GM21786 (cell line): ENCODE measurements around the gene SCRN3.
A peak's percentile ranks its signal among the peaks of the same experiment; 100 is the strongest.
"Not testable (repeated sequence)": the region's sequence is repeated elsewhere in the genome, so short reads cannot be mapped to it uniquely, and the experiment has no call there.

Source experiments
- ATAC-seq: cut with Tn5 transposase; IDR thresholded peaks from one replicate; pipeline ENCODE4 v1.9.1; 2021; ENCODE audit not compliant: unreplicated experiment

SCRN3 gene, protein sequence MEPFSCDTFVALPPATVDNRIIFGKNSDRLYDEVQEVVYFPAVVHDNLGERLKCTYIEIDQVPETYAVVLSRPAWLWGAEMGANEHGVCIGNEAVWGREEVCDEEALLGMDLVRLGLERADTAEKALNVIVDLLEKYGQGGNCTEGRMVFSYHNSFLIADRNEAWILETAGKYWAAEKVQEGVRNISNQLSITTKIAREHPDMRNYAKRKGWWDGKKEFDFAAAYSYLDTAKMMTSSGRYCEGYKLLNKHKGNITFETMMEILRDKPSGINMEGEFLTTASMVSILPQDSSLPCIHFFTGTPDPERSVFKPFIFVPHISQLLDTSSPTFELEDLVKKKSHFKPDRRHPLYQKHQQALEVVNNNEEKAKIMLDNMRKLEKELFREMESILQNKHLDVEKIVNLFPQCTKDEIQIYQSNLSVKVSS

DNA sequence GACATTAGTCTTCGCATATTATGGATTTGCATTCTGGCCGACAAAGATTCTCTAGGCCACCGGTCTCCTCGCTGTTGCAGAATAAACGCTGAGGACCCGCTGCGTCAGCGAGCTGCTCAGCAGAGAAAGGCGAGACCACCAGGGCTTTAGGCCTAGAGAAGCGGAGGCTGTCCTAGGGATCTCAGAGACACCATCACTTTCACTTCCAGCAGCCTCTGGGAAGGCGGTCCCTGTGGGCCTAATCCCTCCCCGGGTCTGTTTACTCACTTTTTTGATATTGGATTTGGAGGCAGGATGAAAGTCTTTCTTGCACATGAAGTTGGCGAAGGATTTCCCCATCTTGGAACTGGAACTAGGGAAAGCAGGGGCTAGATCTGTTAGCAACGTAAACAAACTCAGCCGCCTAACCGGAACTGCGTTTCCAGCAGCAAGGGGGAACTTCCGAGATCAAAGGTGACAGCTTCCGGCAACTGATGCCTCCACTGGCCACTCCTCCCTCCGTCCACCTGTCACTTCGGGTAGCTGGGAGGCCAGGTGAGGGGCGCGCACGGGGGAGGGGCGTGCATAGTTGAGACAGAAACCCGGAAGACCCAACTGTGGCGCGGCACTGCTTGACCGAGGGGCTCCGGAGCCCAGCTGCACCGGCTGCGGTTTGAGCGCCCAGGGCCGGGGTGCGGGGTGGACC is at the start of gene SCRN3:
TSS of gene SCRN3 (plus strand) at position 447 of the 685 bp plus-strand sequence. CDS start 2,554 bp downstream, outside the sequence.
- ATAC-seq = peak; percentile 97

DNA sequence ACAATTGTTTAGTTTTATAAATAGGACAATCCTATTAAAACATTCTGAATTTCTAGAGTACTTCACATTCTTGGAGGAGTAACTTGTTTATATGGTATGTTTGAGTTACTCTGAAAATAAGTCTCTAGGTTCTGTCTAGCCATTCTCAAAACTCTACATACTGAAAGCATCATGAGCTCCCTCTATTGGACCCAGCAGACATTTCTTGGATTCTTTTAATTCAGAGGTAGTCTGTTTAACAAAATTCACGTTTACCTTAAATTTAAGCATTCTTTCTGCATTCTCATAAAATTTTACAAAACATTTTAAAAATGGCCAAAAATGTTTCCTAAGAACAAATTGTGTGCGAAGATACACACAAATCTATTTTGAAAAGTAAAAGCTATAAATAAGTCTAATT is 45.5 kb upstream of the SCRN3 start:
- ATAC-seq = no peak

DNA sequence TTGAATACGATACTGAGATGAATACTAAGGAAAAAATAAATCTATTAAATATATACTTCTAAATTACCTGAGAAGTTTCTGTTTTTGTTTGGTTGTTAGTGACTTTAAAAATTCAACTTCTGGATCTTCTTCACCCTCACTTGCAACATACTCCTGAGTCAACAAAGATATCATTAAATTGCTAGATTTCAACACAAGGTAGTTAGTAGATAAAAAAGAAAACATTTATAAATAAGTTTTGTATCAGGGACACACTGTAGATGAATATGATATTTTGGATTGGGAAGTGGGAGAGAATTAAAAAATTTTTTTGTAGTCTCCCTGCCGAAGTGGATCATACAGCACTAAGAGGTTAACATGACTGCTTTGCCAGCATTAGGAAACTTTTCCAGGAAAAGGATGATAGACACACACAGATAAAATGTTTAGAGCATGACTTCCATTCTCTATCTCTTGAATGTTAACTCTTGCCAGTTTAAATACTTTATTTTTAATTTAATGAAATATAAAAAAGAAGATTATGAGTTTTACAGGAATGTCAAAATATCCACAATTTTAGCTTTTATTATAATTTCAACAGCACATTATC is 44.8 kb upstream of the SCRN3 start:
- ATAC-seq = no peak

DNA sequence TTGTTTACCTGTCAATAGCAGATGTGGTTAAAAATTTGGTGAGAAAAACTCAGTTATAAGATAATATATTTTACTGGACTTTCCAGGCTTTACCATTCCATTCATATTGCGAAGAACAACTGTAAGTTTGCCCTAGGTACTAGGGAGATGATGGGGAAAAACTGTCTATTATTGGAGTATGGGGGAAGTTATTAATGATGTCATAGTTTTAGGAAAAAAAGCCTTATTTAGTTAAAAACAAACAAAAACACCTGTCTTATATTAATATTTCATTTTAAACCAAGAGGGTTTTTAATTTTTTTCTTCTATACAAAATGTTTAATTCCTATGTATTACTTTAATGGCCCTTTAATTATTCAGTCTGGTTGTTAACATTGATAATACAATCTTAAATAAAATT is 42.5 kb upstream of the SCRN3 start:
- ATAC-seq = no peak

DNA sequence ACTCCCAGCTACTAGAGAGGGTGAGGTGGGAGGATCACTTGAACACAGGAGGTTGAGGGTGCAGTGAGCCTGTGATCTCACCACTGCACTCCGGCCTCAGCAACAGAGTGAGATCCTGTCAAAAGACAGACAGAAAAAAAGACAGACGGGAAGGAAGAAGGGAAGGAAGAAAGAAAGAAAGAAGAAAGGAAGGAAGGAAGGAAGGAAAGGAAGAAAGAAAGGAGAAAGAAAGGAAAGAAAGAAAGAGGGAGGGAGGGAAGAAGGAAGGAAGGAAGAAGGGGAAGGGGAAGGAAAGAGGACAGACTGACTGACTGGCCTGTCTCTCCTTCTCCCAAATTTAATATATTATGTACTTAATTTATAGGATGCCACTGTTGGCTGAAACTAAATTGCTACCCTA is 39.2 kb upstream of the SCRN3 start:
- ATAC-seq = no peak

DNA sequence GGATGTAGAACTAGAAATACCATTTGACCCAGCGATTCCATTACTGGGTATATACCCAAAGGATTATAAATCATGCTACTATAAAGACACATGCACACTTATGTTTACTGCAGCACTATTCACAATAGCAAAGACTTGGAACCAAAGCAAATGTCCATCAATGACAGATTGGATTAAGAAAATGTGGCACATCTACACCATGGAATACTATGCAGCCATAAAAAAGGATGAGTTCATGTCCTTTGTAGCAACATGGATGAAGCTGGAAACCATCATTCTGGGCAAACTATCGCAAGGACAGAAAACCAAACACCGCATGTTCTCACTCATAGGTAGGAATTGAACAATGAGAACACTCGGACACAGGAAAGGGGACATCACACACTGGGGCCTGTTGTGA is 35.9 kb upstream of the SCRN3 start:
- not testable (repeated sequence) for ATAC-seq

DNA sequence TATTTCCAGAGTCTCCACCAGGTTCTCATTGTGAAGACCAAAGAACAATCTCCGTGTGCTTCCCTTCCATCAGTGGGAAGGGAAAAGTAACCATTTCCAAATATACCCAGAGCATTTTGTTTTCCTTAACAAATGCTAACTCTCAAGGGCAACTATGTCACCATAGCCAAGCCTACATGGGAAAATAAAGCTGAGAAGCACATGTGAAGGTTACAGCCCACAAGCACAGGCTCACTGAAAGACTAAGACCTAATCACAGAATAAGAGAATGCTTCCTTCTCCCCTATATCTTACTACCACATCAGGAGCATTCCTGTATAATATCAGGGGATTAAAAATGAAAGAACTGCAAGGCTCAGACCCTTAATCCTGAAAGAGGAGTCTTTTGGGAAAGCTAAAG is 32.6 kb upstream of the SCRN3 start:
- ATAC-seq = no peak

DNA sequence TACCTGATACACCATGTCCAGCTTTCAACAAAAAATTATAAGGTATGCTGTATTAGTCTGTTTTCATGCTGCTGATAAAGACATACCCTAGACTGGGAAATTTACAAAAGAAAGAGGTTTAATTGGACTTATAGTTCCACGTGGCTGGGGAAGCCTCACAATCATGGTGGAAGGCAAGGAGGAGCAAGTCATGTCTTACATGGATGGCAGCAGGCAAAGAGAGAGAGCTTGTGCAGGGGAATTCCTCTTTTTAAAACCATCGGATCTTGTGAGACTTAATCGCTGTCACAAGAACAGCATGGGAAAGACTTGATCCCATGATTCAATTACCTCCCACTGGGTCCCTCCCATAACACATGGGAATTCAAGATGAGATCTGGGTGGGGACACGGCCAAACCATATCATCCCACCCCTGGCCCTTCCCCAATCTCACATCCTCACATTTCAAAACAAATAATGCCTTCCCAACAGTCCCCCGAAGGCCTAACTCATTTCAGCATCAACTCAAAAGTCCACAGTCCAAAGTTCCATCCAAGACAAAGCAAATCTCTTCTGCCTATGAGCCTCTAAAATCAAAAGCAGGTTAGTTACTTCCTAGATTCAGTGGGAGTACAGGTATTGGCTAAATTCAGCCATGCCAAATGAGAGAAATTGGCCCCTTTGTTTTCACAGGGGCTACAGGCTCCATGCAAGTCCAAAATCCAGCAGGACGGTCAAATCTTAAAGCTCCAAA is 31.9 kb upstream of the SCRN3 start:
- ATAC-seq = not testable (repeated sequence)

DNA sequence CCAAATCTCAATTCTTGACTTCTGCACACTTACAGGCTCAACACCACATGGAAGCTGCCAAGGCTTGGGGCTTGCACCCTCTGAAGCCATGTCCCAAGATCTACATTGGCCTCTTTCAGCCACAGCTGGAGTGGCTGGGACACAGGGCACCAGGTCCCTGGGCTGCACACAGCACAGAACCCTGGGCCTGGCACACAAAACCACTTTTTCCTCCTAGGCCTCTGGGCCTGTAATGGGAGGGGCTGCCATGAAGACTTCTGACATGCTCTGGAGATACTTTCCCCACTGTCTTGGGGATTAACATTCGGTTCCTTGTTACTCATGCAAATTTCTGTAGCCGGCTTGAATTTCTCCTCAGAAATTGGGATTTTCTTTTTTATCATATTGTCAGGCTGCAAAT is 30.9 kb upstream of the SCRN3 start:
- ATAC-seq = no peak

DNA sequence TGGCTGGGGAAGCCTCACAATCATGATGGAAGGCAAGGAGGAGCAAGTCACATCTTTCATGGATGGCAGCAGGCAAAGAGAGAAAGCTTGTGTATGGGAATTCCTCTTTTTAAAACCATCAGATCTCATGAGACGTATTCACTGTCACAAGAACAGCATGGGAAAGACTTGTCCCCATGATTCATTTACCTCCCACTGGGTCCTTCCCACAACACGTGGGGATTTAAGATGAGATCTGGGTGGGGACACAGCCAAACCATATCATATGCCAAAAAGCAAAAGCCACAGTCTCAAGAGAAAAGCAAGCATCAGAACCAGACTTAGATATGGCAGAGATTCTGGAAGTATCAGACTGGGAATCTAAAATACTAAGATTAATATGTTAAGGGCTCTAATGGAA is 30.0 kb upstream of the SCRN3 start:
- ATAC-seq = no peak

DNA sequence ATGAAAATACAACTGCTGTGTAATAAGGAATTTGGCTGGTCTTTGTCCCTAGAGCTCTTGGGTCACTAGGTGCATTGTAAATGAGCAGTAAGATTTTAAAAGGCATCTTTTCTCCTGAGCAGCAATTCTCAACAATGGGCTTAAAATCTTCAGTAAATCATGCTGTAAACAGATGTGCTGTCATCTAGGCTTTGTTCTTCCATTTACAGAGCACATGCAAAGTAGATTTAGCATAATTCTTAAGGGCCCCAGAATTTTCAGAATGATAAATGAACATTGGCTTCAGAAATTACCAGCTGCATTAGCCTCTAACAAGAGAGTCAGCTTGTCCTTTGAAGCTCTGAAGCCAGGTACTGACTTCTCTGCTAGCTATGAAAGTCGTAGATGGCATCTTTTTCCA is 26.8 kb upstream of the SCRN3 start:
- ATAC-seq = no peak

DNA sequence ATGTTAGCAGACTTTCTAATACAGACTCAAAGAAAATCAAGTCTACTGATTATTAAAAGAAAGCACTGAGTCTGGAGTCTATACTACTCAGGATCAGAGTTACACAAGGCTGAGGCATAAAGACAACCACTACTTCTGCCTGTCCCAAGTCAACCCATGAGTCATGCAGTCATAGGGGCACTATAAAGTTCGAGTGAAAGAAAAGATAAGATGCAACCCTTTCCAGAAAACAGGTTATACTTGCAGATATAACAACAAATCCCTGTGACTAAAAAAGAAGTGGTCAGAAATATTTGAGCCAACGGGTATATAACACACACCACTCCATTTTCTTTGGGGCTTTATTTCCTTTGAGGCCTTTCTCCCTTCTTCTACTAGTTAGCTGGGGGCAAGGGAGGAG is 18.6 kb upstream of the SCRN3 start:
- no peak for ATAC-seq

DNA sequence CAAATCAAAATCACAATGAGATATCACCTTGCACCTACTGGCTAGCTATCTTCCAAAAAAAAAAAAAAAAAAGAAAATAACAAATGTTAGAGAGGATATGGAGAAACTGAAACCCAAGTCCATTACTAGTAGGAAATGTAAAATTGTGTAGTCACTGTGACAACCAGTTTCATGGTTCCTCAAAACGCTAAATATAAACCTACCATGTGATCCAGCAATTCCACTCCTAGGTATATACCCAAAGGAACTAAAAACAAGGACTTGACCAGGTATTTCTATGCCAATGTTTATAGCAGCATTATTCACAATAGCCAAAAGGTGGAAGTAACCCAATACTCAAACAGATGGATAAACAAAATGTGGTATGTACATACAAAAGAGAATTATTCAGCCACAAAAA is 11.7 kb upstream of the SCRN3 start:
- no peak for ATAC-seq

DNA sequence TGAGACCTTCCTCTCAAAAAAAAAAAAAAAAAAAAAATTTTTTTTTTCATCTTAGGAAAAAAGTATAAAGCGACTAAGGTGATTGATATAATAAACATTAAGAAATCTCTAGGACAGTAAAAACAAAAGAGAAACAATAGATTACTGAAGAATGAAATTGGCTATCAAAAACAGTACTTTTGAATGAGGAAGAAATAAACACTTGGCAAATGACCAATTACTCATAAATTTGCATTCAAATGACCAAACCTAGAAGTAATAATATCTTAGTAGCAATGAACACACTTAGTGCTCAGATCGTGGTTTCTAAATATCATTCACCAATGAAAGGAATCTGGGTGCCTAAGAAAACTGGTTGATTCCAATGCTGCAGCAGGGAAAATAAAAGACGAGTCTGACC is 10.3 kb upstream of the SCRN3 start:
- ATAC-seq = no peak

DNA sequence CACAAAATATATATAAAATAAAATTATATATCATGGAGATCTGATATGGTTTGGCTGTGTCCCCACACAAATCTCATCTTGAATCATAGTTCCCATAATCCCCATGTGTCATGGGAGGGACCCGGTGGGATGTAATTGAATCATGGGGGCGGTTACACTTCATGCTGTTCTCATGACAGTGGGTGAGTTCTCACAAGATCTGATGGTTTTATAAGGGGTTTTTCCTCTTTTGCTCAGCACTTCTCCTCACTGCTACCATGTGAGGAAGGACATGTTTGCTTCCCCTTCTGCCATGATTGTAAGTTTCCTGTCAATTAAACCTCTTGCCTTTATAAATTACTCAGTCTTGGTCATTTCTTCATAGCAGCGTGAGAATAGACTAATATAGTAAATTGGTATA is 6.8 kb upstream of the SCRN3 start:
- ATAC-seq = not testable (repeated sequence)

DNA sequence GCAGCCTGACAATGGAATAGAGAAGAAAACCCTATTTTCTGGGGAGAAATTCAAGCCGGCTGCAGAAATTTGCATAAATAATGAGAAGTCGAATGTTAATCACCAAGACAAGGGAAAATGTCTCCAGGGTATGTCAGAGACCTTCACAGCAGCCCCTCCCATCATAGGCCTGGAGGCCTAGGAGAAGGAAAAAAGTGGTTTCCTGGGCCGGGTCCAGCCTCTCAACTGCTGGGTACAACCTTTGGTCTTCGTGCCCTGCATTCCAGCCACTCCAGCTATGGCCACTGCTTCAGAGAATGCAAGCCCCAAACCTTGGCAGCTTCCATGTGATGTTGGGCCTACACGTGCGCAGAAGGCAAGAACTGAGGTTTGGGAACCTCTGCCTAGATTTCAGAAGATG is 6.0 kb upstream of the SCRN3 start:
- no peak for ATAC-seq

DNA sequence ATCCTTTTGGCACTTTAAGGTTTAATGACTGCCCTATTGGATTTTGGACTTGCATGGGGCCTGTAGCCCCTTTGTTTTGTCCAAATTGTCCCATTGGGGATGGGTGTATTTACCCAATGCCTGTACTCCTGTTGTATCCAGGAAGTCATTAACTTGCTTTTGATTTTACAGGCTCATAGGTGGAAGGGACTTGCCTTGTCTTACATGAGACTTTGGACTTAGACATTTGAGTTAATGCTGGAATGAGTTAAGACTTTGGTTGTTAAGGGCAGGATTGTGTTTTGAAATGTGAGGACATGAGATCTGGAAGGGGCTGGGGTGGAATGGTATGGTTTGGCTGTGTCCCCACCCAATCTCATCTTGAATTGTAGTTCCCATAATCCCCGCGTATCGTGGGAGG is 5.2 kb upstream of the SCRN3 start:
- ATAC-seq = not testable (repeated sequence)

DNA sequence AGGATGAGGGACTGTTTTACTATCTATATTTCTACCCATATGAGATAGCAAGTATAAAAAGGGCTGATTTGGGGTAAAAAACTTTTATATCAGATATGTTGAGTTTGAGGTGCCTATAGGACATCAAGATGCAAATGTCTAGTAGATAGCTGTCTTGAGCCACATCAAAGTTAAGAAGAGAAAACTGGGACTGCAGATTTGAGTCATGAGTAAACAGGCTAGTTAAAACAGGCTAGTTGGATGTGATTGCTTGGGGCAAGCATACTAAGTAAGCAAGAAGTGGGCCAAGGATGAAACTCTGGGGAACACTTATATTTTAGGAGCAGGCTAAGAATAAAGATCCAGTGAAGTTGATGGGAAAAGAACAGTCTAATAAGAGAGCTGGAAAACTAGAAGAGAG is 2.8 kb upstream of the SCRN3 start:
- no peak for ATAC-seq

DNA sequence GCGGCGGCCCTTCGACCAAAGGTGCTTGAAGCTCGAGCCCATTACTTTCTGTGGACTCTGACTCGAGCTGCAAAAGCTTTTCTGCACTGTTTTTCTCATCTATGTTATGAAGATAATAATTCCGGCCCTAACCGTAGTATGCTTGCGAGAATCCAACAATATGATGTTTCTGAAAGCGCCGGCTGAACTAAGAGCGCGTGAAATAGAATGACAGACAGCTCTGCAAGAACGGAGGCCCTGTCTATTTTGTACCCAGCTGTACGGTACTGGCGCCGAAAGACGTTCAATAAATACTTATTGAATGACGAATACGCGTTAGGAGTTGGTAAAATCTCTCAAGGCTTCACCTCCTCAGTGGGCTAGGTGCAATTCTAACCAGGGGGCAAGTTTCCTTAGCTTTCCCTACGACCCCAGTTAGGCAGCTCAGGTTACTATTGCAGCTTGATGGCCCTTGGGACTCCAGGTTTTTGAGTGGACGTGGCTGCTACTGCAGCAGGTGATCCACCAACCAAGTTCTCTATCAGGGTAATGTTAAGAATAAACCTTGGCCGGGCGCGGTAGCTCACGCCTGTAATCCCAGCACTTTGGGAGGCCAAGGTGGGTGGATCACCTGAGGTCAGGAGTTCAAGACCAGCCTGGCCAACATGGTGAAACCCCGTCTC is 570 bp downstream of the SCRN3 start:
- ATAC-seq = peak; percentile 8

DNA sequence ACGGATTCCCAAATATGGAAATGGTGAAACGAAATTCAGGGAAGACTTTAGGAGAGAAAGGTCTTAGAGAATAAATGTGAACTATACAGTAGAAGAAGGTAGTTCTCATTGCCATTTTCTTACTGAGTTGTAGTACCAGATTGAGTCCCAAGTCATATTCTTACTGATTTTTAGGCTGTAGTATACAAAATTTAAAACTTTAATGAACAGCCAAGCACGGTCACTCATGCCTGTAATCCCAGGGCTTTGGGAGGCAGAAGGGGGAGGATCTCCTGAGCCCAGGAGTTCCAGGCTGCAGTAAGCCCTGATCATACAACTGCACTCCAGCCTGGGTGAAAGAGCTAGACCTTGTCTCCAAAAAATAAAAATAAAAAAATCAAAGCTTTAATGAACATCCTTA is 2.2 kb downstream of the SCRN3 start:
- ATAC-seq = no peak

DNA sequence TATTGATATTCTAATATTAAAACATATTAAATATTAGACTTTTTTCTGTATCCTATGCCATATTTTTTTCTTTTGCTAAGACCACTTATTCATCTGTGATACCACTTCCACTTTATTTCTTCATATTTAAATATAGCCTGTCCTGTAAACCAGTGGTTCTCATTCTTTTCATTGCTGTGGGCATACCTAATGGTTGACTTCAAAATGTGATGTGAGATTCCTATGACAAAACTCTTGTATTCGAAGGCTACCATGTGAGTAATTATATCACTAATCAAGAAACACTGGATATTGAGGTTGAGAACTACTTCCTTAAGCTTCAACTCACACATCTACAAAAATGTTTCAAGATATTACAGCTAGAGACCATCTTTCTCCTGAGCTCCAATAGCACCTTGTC is 3.6 kb downstream of the SCRN3 start:
- no peak for ATAC-seq
